K562 (cell line): ENCODE results near the gene GHRH. TPM values are rescaled to one million over a fixed set of nuclear protein-coding genes. Genes with fewer than 3 reads are reported as not detected.
A peak's percentile ranks its signal among the peaks of the same experiment; 100 is the strongest.

Experiments used
- ATAC-seq: fragments of 200-7000 bp; cut with Tn5 transposase; 3 replicates; pipeline ENCODE4 v1.9.1; 2020; ENCODE audit warnings: moderate library complexity
- BruUV-seq: library from RNA; stranded (reverse); fragments of 400-500 nt; replicated peaks from 2 replicates; lab custom pipeline; 2021; lab: Mats Ljungman, UMichigan
- CTCF ChIA-PET: fragments of 300-600 bp; formaldehyde crosslinking; extraction: SDS; loops from one replicate; lab custom pipeline; 2021; ENCODE audit warnings: low intra/inter-chr PET ratio; lab: Yijun Ruan, JAX
- POLR2A ChIA-PET: fragments of 300-600, 350-650 bp; sonication (Branson Sonifier 250); formaldehyde crosslinking; extraction: SDS; loops from one replicate; lab custom pipeline; 2021; ENCODE audit warnings: antibody characterized with exemption, inconsistent platforms; lab: Yijun Ruan, JAX
- DNase-seq, 4 experiments: peaks; one replicate each; pipeline versions ENCODE4 v3.0.0 to v3.0.0-alpha.2; 2011 to 2018; ENCODE audit warnings: low spot score in 3 of 4, mixed read lengths in 3 of 4; ENCODE audit errors: extremely low read depth in 1 of 4
- FAIRE-seq: peaks from 2 replicates; lab custom pipeline; 2011; peaks lifted over from hg19 to GRCh38; lab: Jason Lieb, UNC
- H2AFZ ChIP-seq: 2 replicates; pipeline ENCODE4 v1.6.0; 2011; ENCODE audit warnings: low read depth, low read length, control low read depth, inconsistent platforms
- H3K27ac ChIP-seq: fragments of 200-600 bp; 3 replicates; pipeline ENCODE4 v1.8.0; 2011; ENCODE audit warnings: low read depth, mild to moderate bottlenecking, control low read depth, inconsistent platforms, low read length, moderate library complexity, mixed read lengths; ENCODE audit errors: extremely low read depth
- H3K27me3 ChIP-seq, 2 experiments: fragments of 300-600 bp in 1 of 2; 2 replicates in 1 of 2; 3 replicates in 1 of 2; pipeline versions ENCODE4 v1.6.0 to v1.8.0; 2011; ENCODE audit warnings: inconsistent platforms in 2 of 2, low read length in 2 of 2, mild to moderate bottlenecking in 1 of 2, mixed read lengths in 1 of 2, moderate library complexity in 1 of 2; ENCODE audit not compliant: control insufficient read depth in 2 of 2, insufficient read depth in 2 of 2
- H3K36me3 ChIP-seq: fragments of 300-600 bp; 3 replicates; pipeline ENCODE4 v1.8.0; 2011; ENCODE audit warnings: mild to moderate bottlenecking, low read length, inconsistent platforms; ENCODE audit not compliant: control insufficient read depth, insufficient read depth
- H3K4me1 ChIP-seq, 2 experiments: fragments of 200-600 bp in 1 of 2; replicated peaks in 1 of 2; 2 replicates in 1 of 2; 3 replicates in 1 of 2; pipeline versions ENCODE4 v1.5.1 to v1.8.0; 2011; ENCODE audit warnings: inconsistent platforms in 2 of 2, low read length in 2 of 2, mild to moderate bottlenecking in 1 of 2, mixed read lengths in 1 of 2, moderate library complexity in 1 of 2; ENCODE audit not compliant: control insufficient read depth in 2 of 2, insufficient read depth in 2 of 2
- H3K4me2 ChIP-seq: 2 replicates; pipeline ENCODE4 v1.6.1; 2011; ENCODE audit warnings: low read length, control low read depth, inconsistent platforms, mixed read lengths; ENCODE audit not compliant: insufficient read depth
- H3K4me3 ChIP-seq: fragments of 200-600 bp; sonication (generic), shearing (Covaris generic); 2 replicates; pipeline ENCODE4 v1.5.1; 2016; ENCODE audit warnings: control low read depth, inconsistent platforms
- H3K79me2 ChIP-seq: fragments of 200-600 bp; 3 replicates; pipeline ENCODE4 v1.8.0; 2011; ENCODE audit warnings: low read length, inconsistent platforms; ENCODE audit not compliant: control insufficient read depth, insufficient read depth
- H3K9ac ChIP-seq, 2 experiments: 2 replicates each; pipeline versions ENCODE4 v1.6.0 to v1.6.1; 2011; ENCODE audit warnings: low read depth in 2 of 2, low read length in 2 of 2, control low read depth in 1 of 2, inconsistent platforms in 1 of 2, mild to moderate bottlenecking in 1 of 2, mixed read lengths in 1 of 2; ENCODE audit not compliant: insufficient read depth in 1 of 2
- H3K9me1 ChIP-seq: one replicate; pipeline ENCODE4 v1.6.0; 2011; ENCODE audit warnings: inconsistent platforms, mild to moderate bottlenecking, low read length, moderate library complexity; ENCODE audit not compliant: control insufficient read depth, insufficient read depth
- H3K9me3 ChIP-seq: replicated peaks from 2 replicates; pipeline ENCODE4 v1.5.1; 2011; ENCODE audit warnings: low read depth, low read length, inconsistent platforms; ENCODE audit not compliant: control insufficient read depth, insufficient read depth
- H4K20me1 ChIP-seq: replicated peaks from 2 replicates; pipeline ENCODE4 v1.6.1; 2011; ENCODE audit warnings: low read length, inconsistent platforms, mixed read lengths; ENCODE audit not compliant: control insufficient read depth, insufficient read depth
- POLR2G ChIP-seq: fragments of 200-400 bp; formaldehyde crosslinking; IDR thresholded peaks from 2 replicates; pipeline ENCODE4 v1.6.1; 2017; ENCODE audit warnings: low read depth, mild to moderate bottlenecking, antibody characterized with exemption, low read length, moderate library complexity
- RBM25 ChIP-seq: fragments of 200-400 bp; formaldehyde crosslinking; IDR thresholded peaks from 2 replicates; pipeline ENCODE4 v1.6.1; 2018; ENCODE audit warnings: low read length, low read depth, moderate library complexity; ENCODE audit not compliant: severe bottlenecking
- ZNF121 ChIP-seq: sonication (generic); formaldehyde crosslinking; conservative IDR thresholded peaks from 2 replicates; pipeline ENCODE4 v1.8.0; 2022; ENCODE audit warnings: missing genetic modification reagents
- WGBS: fragments of 100-300 bp; shearing (Covaris generic); methylation state at CpG from one replicate; pipeline ENCODE4 v1.1.6; 2016; ENCODE audit warnings: low coverage, mixed read lengths; ENCODE audit not compliant: insufficient coverage; ENCODE audit errors: missing lambda C conversion rate; 5-methylcytosine and 5-hydroxymethylcytosine counted together
- in situ Hi-C: fragments of 300-500 bp; cut with MboI; formaldehyde crosslinking; loops from 4 replicates; pipeline ENCODE4 v1.15.0; 2018; ENCODE audit warnings: inconsistent platforms, mixed read lengths
- intact Hi-C: fragments of 100-400 bp; cut with micrococcal nuclease; formaldehyde crosslinking; loops from 2 replicates; pipeline ENCODE4 v1.14.2; 2022
- polyA plus RNA-seq, 8 experiments: library from polyadenylated mRNA; depleted of rRNA in 4 of 8; stranded (reverse) in 5 of 8; unstranded in 3 of 8; fragments of >200 nt; fragmentation: Nextera tagmentation in 2 of 8; fragmentation: Illumina TruSeq in 1 of 8; extraction: Ambion mirVana in 2 of 8; extraction: Trizol in 1 of 8; gene quantifications; 2 replicates each; pipeline versions ENCODE4 v1.2.1 to v1.2.3, GENCODE V29; 2011 to 2014; ENCODE audit warnings: inconsistent platforms in 1 of 8, missing spikeins in 1 of 8
- total RNA-seq, 7 experiments: library from RNA; depleted of rRNA in 6 of 7; stranded (reverse); fragments of >200 nt in 6 of 7; fragmentation: Illumina TruSeq in 2 of 7; extraction: Trizol in 2 of 7; gene quantifications; 2 replicates each; pipeline versions ENCODE4 v1.2.1 to v1.2.3, GENCODE V29; 2011 to 2021; ENCODE audit warnings: low replicate concordance in 1 of 7
- TF ChIP-seq, protein P1 (sequence below): fragments of 250-450 bp; sonication (Bioruptor Pico); IDR thresholded peaks from 2 replicates; pipeline ENCODE4 v1.4.0; 2020; ENCODE audit warnings: mild to moderate bottlenecking, moderate library complexity
- TF ChIP-seq, protein P2 (sequence below): sonication (generic); formaldehyde crosslinking; IDR thresholded peaks from 2 replicates; pipeline ENCODE4 v1.4.0; 2020; ENCODE audit warnings: mild to moderate bottlenecking, missing genetic modification reagents

The GHRH gene
- total and polyA plus RNA-seq, 9 of the 15 experiments (the other 6 are each of a cell fraction or from before 2014, with no cell fraction given): not detected

DNA sequence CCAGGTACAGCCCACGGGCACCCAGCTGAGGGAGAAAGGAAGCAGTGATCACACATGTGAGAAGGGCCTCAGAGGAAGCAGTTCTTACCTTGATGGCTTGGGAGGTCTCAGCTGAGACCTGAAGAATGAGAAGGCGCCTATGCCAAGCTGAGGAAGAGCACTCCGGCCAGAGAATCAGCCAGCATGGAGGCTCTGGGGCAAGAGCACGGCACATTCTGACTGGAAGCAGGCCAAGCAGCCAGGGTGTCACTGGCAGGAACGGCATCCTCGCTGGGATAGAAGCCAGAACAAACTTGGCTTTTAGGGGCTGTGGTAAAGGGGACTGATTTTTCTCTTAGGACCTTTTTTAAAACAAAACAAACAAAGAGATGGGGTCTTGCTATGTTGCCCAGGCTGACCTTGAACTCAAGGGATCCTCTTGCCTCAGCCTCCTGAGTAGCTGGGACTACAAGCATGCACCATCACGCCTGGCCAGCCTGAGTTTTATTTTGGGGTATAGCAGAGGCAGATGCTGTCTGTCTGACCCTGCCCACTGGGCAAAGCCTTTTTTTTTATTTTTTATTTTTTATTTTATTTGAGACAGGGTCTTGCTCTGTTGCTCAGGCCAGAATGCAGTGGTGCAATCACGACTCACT lies 17.6 kb downstream of the GHRH start:
- DNase-seq (no peak), ATAC-seq (no peak; the same call in 2 of the 3 replicates), FAIRE-seq (no peak)
- ChIA-PET CTCF (no interaction called here), POLR2A (interaction anchor here (1.3 kb wide), 1 partner anchor 17 kb away, joined by 3 read pairs; no protein-coding TSS in a partner anchor)
- in situ Hi-C loops (no loop called here), intact Hi-C loops (no loop called here)
- BruUV-seq: no TSS peak
- Histone ChIP-seq H2AFZ (no peak overlapping the region), H3K4me1 (no peaks in the 10 kb centered on the region), H3K79me2 (no peaks in the 10 kb centered on the region), H3K27me3 (no peaks in the 10 kb centered on the region), H3K27ac (no peak overlapping the region), H3K4me2 (no peak overlapping the region), H3K9me1 (no peaks in the 10 kb centered on the region), H3K9me3 (no peaks in the 10 kb centered on the region), H4K20me1 (no peaks in the 10 kb centered on the region), H3K36me3 (peaks cover 48% of the 10 kb centered on the region; the same call in 2 of the 3 replicates), H3K9ac (peak overlapping the region in 1 of 2 experiments; percentile 40; a peak in 1 of 4 replicates), H3K4me3 (no peak overlapping the region)
- WGBS: 88% methylated on average over 8 of the region's 8 CpGs
- TF ChIP-seq ZNF121 (CRISPR knock-in tag) (peak; percentile 70), RBM25 (peak; percentile 41), POLR2G (peak; percentile 11; the same call in 1 of the 2 replicates)
- TF ChIP-seq, protein P1, sequence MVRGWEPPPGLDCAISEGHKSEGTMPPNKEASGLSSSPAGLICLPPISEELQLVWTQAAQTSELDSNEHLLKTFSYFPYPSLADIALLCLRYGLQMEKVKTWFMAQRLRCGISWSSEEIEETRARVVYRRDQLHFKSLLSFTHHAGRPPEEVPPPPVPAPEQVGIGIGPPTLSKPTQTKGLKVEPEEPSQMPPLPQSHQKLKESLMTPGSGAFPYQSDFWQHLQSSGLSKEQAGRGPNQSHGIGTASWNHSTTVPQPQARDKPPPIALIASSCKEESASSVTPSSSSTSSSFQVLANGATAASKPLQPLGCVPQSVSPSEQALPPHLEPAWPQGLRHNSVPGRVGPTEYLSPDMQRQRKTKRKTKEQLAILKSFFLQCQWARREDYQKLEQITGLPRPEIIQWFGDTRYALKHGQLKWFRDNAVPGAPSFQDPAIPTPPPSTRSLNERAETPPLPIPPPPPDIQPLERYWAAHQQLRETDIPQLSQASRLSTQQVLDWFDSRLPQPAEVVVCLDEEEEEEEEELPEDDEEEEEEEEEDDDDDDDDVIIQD (CRISPR knock-in tag): no peak
- TF ChIP-seq, protein P2, sequence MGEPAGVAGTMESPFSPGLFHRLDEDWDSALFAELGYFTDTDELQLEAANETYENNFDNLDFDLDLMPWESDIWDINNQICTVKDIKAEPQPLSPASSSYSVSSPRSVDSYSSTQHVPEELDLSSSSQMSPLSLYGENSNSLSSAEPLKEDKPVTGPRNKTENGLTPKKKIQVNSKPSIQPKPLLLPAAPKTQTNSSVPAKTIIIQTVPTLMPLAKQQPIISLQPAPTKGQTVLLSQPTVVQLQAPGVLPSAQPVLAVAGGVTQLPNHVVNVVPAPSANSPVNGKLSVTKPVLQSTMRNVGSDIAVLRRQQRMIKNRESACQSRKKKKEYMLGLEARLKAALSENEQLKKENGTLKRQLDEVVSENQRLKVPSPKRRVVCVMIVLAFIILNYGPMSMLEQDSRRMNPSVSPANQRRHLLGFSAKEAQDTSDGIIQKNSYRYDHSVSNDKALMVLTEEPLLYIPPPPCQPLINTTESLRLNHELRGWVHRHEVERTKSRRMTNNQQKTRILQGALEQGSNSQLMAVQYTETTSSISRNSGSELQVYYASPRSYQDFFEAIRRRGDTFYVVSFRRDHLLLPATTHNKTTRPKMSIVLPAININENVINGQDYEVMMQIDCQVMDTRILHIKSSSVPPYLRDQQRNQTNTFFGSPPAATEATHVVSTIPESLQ (CRISPR knock-in tag): no peak
